ENCODE data around the gene AMY2B.
"Not testable (repeated sequence)": the region's sequence is repeated elsewhere in the genome, so short reads cannot be mapped to it uniquely, and the experiment has no call there.

The AMY2B gene

GRCh38 chr1:103569493-103569892 is 1.9 kb upstream of the AMY2B start:
- TF ChIP-seq CTCF (IDR thresholded peaks at IDR 0.05; ENCODE audit: control insufficient read depth, insufficient read depth, low read depth, low read length, missing control alignments) = no peak
- H3K4me3 ChIP-seq (ENCODE audit: control insufficient read depth, low read depth, low read length) = no peak overlapping the region
- DNase-seq (ENCODE audit: low read depth) = no peak

GRCh38 chr1:103576065-103576464 is 4.7 kb downstream of the AMY2B start:
- H3K4me3 ChIP-seq (ENCODE audit: control insufficient read depth, low read depth, low read length) = no peak overlapping the region
- DNase-seq (ENCODE audit: low read depth) = no peak
- no peak for TF ChIP-seq CTCF (IDR thresholded peaks at IDR 0.05; ENCODE audit: control insufficient read depth, insufficient read depth, low read depth, low read length, missing control alignments)

GRCh38 chr1:103576784-103577183 is 5.4 kb downstream of the AMY2B start:
- DNase-seq (ENCODE audit: low read depth); H3K4me3 ChIP-seq (ENCODE audit: control insufficient read depth, low read depth, low read length): not testable (repeated sequence)

- TF ChIP-seq CTCF (IDR thresholded peaks at IDR 0.05; ENCODE audit: control insufficient read depth, insufficient read depth, low read depth, low read length, missing control alignments) = no peak
- no peak overlapping the region for H3K4me3 ChIP-seq (ENCODE audit: control insufficient read depth, low read depth, low read length)
- DNase-seq (ENCODE audit: low read depth) = no peak
Observed at GRCh38 chr1:103582464-103582863, 11.1 kb downstream of the AMY2B start.

GRCh38 chr1:103583887-103584286 is 12.5 kb downstream of the AMY2B start:
- H3K4me3 ChIP-seq (ENCODE audit: control insufficient read depth, low read depth, low read length) = no peak overlapping the region
- TF ChIP-seq CTCF (IDR thresholded peaks at IDR 0.05; ENCODE audit: control insufficient read depth, insufficient read depth, low read depth, low read length, missing control alignments) = no peak
- DNase-seq (ENCODE audit: low read depth) = no peak

- DNase-seq (ENCODE audit: low read depth) = no peak
- H3K4me3 ChIP-seq (ENCODE audit: control insufficient read depth, low read depth, low read length) = no peak overlapping the region
- TF ChIP-seq CTCF (IDR thresholded peaks at IDR 0.05; ENCODE audit: control insufficient read depth, insufficient read depth, low read depth, low read length, missing control alignments) = no peak
Observed at GRCh38 chr1:103584537-103584936, 13.1 kb downstream of the AMY2B start.

GRCh38 chr1:103602740-103603139 is 31.4 kb downstream of the AMY2B start:
- not testable (repeated sequence) for DNase-seq (ENCODE audit: low read depth)

GRCh38 chr1:103616362-103616761 is 45.0 kb downstream of the AMY2B start:
- no peak for DNase-seq (ENCODE audit: low read depth)
- H3K4me3 ChIP-seq (ENCODE audit: control insufficient read depth, low read depth, low read length) = no peak overlapping the region
- no peak for TF ChIP-seq CTCF (IDR thresholded peaks at IDR 0.05; ENCODE audit: control insufficient read depth, insufficient read depth, low read depth, low read length, missing control alignments)

More at GRCh38 chr1:103602740-103603139, 31.4 kb downstream of the AMY2B start:
- H3K4me3 ChIP-seq (ENCODE audit: control insufficient read depth, low read depth, low read length) = not testable (repeated sequence)

GRCh38 chr1:103616994-103617477 is 45.6 kb downstream of the AMY2B start, which contains the start of gene AMY2A:
Gene AMY2A, plus strand, starts transcription at chr1:103617427. Its CDS starts 14 bp downstream, at chr1:103617441.
- DNase-seq (ENCODE audit: low read depth); H3K4me3 ChIP-seq (ENCODE audit: control insufficient read depth, low read depth, low read length): not testable (repeated sequence)

GRCh38 chr1:103627436-103627835 is 56.0 kb downstream of the AMY2B start:
- not testable (repeated sequence) for DNase-seq (ENCODE audit: low read depth); H3K4me3 ChIP-seq (ENCODE audit: control insufficient read depth, low read depth, low read length)

Data from AG09309 (cell line).